WTC11 (cell line): Measurements from ENCODE around the gene GPR26.

Experiments
- EMX1 ChIP-seq: fragments of 250-450 bp; sonication (Bioruptor Pico); IDR thresholded peaks from 2 replicates; pipeline ENCODE4 v1.8.0; 2021; ENCODE audit warnings: mild to moderate bottlenecking
- FOXJ3 ChIP-seq: sonication (generic); formaldehyde crosslinking; IDR thresholded peaks from 2 replicates; pipeline ENCODE4 v1.9.0; 2021; ENCODE audit warnings: missing genetic modification reagents, mild to moderate bottlenecking, borderline replicate concordance
- JUN ChIP-seq: sonication (generic); formaldehyde crosslinking; IDR thresholded peaks from 2 replicates; pipeline ENCODE4 v1.8.0; 2023; ENCODE audit warnings: mild to moderate bottlenecking, missing genetic modification reagents
- NR1H2 ChIP-seq: sonication (generic); formaldehyde crosslinking; IDR thresholded peaks from 2 replicates; pipeline ENCODE4 v1.9.0; 2021; ENCODE audit warnings: mild to moderate bottlenecking, moderate library complexity, missing genetic modification reagents
- NR3C1 ChIP-seq: sonication (generic); formaldehyde crosslinking; conservative IDR thresholded peaks from 2 replicates; pipeline ENCODE4 v1.8.1; 2023; ENCODE audit warnings: low read depth, mild to moderate bottlenecking, missing genetic modification reagents
- ZNF317 ChIP-seq: sonication (generic); formaldehyde crosslinking; IDR thresholded peaks from 2 replicates; pipeline ENCODE4 v1.8.1; 2023; ENCODE audit warnings: low read depth, mild to moderate bottlenecking, moderate library complexity, missing genetic modification reagents, borderline replicate concordance
- TF ChIP-seq, protein P1 (sequence below): fragments of 200-600 bp; IDR thresholded peaks from 2 replicates; pipeline ENCODE4 v1.8.0; 2022; ENCODE audit warnings: antibody characterized with exemption
- TF ChIP-seq, protein P2 (sequence below): sonication (generic); formaldehyde crosslinking; IDR thresholded peaks from 2 replicates; pipeline ENCODE4 v1.8.1; 2023; ENCODE audit warnings: mild to moderate bottlenecking, missing genetic modification reagents, moderate library complexity
- TF ChIP-seq, protein P3 (sequence below): sonication (generic); formaldehyde crosslinking; IDR thresholded peaks from 2 replicates; pipeline ENCODE4 v1.8.1; 2023; ENCODE audit warnings: mild to moderate bottlenecking, missing genetic modification reagents, moderate library complexity
- TF ChIP-seq, protein P4 (sequence below): fragments of 250-450 bp; sonication (Bioruptor Pico); IDR thresholded peaks from 2 replicates; pipeline ENCODE4 v2.1.2; 2022; ENCODE audit warnings: mild to moderate bottlenecking, moderate library complexity
- TF ChIP-seq, protein P5 (sequence below): sonication (generic); formaldehyde crosslinking; IDR thresholded peaks from 2 replicates; pipeline ENCODE4 v1.8.1; 2023; ENCODE audit warnings: mild to moderate bottlenecking, moderate library complexity, missing genetic modification reagents
- TF ChIP-seq, protein P6 (sequence below): sonication (generic); formaldehyde crosslinking; conservative IDR thresholded peaks from 2 replicates; pipeline ENCODE4 v1.8.1; 2023; ENCODE audit warnings: mild to moderate bottlenecking, low read depth, missing genetic modification reagents, moderate library complexity
- TF ChIP-seq, protein P7 (sequence below): sonication (generic); formaldehyde crosslinking; IDR thresholded peaks from 2 replicates; pipeline ENCODE4 v1.8.0; 2023; ENCODE audit warnings: mild to moderate bottlenecking, missing genetic modification reagents

DNA sequence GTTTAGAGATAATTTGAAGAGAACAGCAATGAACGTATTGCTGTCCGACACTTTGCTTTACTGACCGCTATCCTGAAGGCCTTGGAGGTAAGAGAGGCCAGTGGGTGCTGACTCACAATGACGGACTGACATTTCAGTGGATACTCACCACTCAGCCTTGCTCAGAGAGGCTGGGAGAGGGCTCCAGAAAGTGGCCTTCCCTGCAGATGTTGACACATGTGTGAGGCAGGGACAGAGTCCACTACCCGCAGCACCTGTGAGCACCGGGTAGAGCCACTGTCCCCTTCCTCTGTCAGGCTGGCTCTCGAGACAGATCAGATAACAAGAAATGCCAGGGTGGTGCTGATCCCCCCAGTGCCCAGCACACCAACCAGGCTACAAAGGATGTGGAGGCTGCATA, 75.0 kb downstream of the GPR26 start:
- TF ChIP-seq, protein P1, sequence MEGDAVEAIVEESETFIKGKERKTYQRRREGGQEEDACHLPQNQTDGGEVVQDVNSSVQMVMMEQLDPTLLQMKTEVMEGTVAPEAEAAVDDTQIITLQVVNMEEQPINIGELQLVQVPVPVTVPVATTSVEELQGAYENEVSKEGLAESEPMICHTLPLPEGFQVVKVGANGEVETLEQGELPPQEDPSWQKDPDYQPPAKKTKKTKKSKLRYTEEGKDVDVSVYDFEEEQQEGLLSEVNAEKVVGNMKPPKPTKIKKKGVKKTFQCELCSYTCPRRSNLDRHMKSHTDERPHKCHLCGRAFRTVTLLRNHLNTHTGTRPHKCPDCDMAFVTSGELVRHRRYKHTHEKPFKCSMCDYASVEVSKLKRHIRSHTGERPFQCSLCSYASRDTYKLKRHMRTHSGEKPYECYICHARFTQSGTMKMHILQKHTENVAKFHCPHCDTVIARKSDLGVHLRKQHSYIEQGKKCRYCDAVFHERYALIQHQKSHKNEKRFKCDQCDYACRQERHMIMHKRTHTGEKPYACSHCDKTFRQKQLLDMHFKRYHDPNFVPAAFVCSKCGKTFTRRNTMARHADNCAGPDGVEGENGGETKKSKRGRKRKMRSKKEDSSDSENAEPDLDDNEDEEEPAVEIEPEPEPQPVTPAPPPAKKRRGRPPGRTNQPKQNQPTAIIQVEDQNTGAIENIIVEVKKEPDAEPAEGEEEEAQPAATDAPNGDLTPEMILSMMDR, result no peak
- TF ChIP-seq FOXJ3 (CRISPR knock-in tag) (no peak), ZNF317 (CRISPR knock-in tag) (no peak), EMX1 (no peak), NR3C1 (no peak), NR1H2 (CRISPR knock-in tag) (no peak), JUN (CRISPR knock-in tag) (no peak)
- TF ChIP-seq, protein P2, sequence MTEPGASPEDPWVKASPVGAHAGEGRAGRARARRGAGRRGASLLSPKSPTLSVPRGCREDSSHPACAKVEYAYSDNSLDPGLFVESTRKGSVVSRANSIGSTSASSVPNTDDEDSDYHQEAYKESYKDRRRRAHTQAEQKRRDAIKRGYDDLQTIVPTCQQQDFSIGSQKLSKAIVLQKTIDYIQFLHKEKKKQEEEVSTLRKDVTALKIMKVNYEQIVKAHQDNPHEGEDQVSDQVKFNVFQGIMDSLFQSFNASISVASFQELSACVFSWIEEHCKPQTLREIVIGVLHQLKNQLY (CRISPR knock-in tag), result no peak
- TF ChIP-seq, protein P3, sequence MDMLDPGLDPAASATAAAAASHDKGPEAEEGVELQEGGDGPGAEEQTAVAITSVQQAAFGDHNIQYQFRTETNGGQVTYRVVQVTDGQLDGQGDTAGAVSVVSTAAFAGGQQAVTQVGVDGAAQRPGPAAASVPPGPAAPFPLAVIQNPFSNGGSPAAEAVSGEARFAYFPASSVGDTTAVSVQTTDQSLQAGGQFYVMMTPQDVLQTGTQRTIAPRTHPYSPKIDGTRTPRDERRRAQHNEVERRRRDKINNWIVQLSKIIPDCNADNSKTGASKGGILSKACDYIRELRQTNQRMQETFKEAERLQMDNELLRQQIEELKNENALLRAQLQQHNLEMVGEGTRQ (CRISPR knock-in tag), result no peak
- TF ChIP-seq, protein P4, sequence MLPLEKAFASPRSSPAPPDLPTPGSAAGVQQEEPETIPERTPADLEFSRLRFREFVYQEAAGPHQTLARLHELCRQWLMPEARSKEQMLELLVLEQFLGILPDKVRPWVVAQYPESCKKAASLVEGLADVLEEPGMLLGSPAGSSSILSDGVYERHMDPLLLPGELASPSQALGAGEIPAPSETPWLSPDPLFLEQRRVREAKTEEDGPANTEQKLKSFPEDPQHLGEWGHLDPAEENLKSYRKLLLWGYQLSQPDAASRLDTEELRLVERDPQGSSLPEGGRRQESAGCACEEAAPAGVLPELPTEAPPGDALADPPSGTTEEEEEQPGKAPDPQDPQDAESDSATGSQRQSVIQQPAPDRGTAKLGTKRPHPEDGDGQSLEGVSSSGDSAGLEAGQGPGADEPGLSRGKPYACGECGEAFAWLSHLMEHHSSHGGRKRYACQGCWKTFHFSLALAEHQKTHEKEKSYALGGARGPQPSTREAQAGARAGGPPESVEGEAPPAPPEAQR, result no peak
- TF ChIP-seq, protein P5, sequence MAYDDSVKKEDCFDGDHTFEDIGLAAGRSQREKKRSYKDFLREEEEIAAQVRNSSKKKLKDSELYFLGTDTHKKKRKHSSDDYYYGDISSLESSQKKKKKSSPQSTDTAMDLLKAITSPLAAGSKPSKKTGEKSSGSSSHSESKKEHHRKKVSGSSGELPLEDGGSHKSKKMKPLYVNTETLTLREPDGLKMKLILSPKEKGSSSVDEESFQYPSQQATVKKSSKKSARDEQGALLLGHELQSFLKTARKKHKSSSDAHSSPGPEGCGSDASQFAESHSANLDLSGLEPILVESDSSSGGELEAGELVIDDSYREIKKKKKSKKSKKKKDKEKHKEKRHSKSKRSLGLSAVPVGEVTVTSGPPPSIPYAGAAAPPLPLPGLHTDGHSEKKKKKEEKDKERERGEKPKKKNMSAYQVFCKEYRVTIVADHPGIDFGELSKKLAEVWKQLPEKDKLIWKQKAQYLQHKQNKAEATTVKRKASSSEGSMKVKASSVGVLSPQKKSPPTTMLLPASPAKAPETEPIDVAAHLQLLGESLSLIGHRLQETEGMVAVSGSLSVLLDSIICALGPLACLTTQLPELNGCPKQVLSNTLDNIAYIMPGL (CRISPR knock-in tag), result no peak
- TF ChIP-seq, protein P6, sequence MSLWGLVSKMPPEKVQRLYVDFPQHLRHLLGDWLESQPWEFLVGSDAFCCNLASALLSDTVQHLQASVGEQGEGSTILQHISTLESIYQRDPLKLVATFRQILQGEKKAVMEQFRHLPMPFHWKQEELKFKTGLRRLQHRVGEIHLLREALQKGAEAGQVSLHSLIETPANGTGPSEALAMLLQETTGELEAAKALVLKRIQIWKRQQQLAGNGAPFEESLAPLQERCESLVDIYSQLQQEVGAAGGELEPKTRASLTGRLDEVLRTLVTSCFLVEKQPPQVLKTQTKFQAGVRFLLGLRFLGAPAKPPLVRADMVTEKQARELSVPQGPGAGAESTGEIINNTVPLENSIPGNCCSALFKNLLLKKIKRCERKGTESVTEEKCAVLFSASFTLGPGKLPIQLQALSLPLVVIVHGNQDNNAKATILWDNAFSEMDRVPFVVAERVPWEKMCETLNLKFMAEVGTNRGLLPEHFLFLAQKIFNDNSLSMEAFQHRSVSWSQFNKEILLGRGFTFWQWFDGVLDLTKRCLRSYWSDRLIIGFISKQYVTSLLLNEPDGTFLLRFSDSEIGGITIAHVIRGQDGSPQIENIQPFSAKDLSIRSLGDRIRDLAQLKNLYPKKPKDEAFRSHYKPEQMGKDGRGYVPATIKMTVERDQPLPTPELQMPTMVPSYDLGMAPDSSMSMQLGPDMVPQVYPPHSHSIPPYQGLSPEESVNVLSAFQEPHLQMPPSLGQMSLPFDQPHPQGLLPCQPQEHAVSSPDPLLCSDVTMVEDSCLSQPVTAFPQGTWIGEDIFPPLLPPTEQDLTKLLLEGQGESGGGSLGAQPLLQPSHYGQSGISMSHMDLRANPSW (CRISPR knock-in tag), result no peak
- TF ChIP-seq, protein P7, sequence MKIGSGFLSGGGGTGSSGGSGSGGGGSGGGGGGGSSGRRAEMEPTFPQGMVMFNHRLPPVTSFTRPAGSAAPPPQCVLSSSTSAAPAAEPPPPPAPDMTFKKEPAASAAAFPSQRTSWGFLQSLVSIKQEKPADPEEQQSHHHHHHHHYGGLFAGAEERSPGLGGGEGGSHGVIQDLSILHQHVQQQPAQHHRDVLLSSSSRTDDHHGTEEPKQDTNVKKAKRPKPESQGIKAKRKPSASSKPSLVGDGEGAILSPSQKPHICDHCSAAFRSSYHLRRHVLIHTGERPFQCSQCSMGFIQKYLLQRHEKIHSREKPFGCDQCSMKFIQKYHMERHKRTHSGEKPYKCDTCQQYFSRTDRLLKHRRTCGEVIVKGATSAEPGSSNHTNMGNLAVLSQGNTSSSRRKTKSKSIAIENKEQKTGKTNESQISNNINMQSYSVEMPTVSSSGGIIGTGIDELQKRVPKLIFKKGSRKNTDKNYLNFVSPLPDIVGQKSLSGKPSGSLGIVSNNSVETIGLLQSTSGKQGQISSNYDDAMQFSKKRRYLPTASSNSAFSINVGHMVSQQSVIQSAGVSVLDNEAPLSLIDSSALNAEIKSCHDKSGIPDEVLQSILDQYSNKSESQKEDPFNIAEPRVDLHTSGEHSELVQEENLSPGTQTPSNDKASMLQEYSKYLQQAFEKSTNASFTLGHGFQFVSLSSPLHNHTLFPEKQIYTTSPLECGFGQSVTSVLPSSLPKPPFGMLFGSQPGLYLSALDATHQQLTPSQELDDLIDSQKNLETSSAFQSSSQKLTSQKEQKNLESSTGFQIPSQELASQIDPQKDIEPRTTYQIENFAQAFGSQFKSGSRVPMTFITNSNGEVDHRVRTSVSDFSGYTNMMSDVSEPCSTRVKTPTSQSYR (CRISPR knock-in tag), result no peak
